Measurements from ENCODE around the gene MMP25. TPM values are rescaled to one million over a fixed set of nuclear protein-coding genes. Genes with fewer than 3 reads are reported as not detected.

The MMP25 gene
- total RNA-seq, 1 experiment from 2014 or later, result 0.67 TPM

GRCh38 chr16:3091551-3091950 lies 45.2 kb downstream of the MMP25 start:
- Histone ChIP-seq H3K9me3 (ENCODE audit: control insufficient read depth, insufficient read depth, low read depth, low read length) (no peaks in the 10 kb centered on the region), H3K27me3 (ENCODE audit: control insufficient read depth, insufficient read depth, low read length) (no peaks in the 10 kb centered on the region), H3K4me3 (ENCODE audit: low read depth in 2 of 2, low read length in 2 of 2) (no peak overlapping the region), H3K36me3 (ENCODE audit: control insufficient read depth, insufficient read depth, low read length) (no peaks in the 10 kb centered on the region), H3K27ac (ENCODE audit: low read length) (no peak overlapping the region), H3K4me1 (ENCODE audit: control insufficient read depth, insufficient read depth, low read length) (no peaks in the 10 kb centered on the region)
- no peak for TF ChIP-seq CTCF (IDR thresholded peaks at IDR 0.05)
- no peak for TF ChIP-seq TCF7L2 (IDR thresholded peaks at IDR 0.05; ENCODE audit: low read depth, low read length)
- no peak for TF ChIP-seq POLR2AphosphoS5 (IDR thresholded peaks at IDR 0.05; ENCODE audit: low read depth, low read length)
- no peak for TF ChIP-seq REST (IDR thresholded peaks at IDR 0.05; ENCODE audit: insufficient read depth in 1 of 2, low read depth in 2 of 2, low read length in 1 of 2)
- TF ChIP-seq SIN3A (IDR thresholded peaks at IDR 0.05; ENCODE audit: borderline replicate concordance, insufficient read depth, low read depth, low read length), result no peak
- no TSS peak for BruUV-seq (replicated peaks)
- ChIA-PET CTCF (no interaction called here), POLR2A (no interaction called here)
- DNase-seq (ENCODE audit: low read depth, low spot score) (no peak), ATAC-seq (no peak)
- intact Hi-C loops (cut with micrococcal nuclease; ENCODE audit: unreplicated experiment) (no loop called here), in situ Hi-C loops (cut with HindIII; ENCODE audit: low pct_unique_long_range_greater_than_20kb, low sequenced_read_pairs) (no loop called here)

- Histone ChIP-seq H3K9me3 (ENCODE audit: control insufficient read depth, insufficient read depth, low read depth, low read length) (no peaks in the 10 kb centered on the region), H3K27me3 (ENCODE audit: control insufficient read depth, insufficient read depth, low read length) (no peaks in the 10 kb centered on the region), H3K4me1 (ENCODE audit: control insufficient read depth, insufficient read depth, low read length) (no peaks in the 10 kb centered on the region), H3K36me3 (ENCODE audit: control insufficient read depth, insufficient read depth, low read length) (no peaks in the 10 kb centered on the region), H3K27ac (ENCODE audit: low read length) (no peak overlapping the region), H3K4me3 (ENCODE audit: low read depth in 2 of 2, low read length in 2 of 2) (no peak overlapping the region)
- ATAC-seq, result no peak
- TF ChIP-seq CTCF (IDR thresholded peaks at IDR 0.05), result no peak
- no peak for TF ChIP-seq SIN3A (IDR thresholded peaks at IDR 0.05; ENCODE audit: borderline replicate concordance, insufficient read depth, low read depth, low read length)
- TF ChIP-seq TCF7L2 (IDR thresholded peaks at IDR 0.05; ENCODE audit: low read depth, low read length), result no peak
- no peak for TF ChIP-seq POLR2AphosphoS5 (IDR thresholded peaks at IDR 0.05; ENCODE audit: low read depth, low read length)
- TF ChIP-seq REST (IDR thresholded peaks at IDR 0.05; ENCODE audit: insufficient read depth in 1 of 2, low read depth in 2 of 2, low read length in 1 of 2), result no peak
- intact Hi-C loops (cut with micrococcal nuclease; ENCODE audit: unreplicated experiment) (no loop called here), in situ Hi-C loops (cut with HindIII; ENCODE audit: low pct_unique_long_range_greater_than_20kb, low sequenced_read_pairs) (no loop called here)
- BruUV-seq (replicated peaks), result no TSS peak
- ChIA-PET CTCF (no interaction called here), POLR2A (no interaction called here)
- DNase-seq (ENCODE audit: low read depth, low spot score), result no peak
Observed at GRCh38 chr16:3092501-3092941, 46.2 kb downstream of the MMP25 start.

All from Panc1 (cell line).